HG02759 (cell line): ENCODE measurements around the gene KCNA10.

Source experiments
- ATAC-seq: cut with Tn5 transposase; IDR thresholded peaks from one replicate; pipeline ENCODE4 v1.9.1; 2021; ENCODE audit warnings: mild to moderate bottlenecking, moderate library complexity; ENCODE audit not compliant: unreplicated experiment

The KCNA10 gene

DNA sequence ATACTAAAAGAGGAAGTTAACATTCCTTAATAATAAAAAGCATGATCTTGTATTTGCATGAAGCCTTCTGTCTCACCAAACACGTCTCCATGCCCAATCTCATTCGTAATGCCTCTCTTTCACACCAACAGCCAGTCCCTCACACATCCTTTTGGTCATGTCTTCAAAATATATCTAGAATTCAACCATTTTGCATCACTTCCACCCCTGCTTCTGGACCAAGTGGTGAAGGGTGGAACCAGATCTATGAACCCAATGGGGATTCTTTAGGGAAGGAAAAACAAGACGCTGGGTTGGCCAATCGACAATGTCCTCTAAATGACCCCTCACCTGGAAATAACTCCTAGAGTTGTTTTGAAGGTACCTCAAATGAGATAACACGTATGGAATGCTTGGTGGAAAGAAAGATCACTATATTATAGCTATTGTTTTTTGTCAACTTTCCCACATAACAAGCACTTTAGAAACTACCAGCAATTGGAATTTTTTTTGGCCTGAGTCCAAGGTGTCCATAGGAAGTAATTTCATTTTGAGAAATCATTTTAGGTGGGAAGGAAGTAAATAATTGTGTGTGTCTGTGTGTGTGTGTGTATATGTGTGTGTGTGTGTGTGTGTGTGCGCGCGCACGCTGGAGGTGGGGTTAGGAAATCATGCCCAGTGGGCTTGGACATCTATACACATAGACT lies at the start of gene KCNA10:
TSS of gene KCNA10 (minus strand) at position 51 of the 686 bp plus-strand sequence. CDS start 388 bp downstream, outside the sequence.
- ATAC-seq = no peak

DNA sequence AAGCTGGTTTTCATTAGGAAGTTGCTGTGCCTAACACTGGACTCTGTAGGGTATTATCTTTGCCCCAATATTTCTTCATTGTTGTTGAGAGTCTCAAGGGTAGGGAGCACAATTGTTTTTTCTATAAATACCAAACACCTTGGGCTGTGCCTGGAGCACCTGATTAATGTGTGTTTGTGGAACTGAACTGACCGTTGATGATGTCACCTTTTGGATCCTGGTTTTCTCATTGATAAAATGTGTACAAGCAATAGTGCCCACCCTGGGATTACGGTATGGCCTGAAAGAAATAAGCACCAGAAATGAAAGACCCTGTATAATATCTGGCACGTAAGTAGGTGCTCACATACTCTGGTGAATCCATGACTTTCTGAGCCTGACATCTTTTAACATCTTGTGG lies 47.9 kb upstream of the KCNA10 start:
- no peak for ATAC-seq

DNA sequence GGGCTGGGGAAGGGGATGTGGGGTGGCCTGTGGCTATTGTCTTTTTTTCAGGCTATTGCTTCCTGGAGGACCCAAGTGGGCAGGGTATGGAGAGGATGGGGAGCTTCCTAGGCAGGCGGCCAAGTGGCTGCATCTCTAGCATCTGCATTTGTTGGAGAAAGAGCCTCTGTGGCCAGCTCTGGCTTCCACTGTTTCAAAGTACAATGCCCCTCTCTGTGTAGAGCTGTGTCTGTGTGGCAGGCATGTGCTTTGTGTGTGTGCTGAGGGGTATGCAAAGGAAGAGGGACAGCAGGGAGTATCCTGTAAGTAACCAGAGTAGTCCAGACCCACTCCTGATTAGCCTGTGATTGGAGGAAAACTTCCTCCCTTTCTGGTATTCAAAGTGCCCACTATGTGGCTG lies 46.6 kb upstream of the KCNA10 start:
- ATAC-seq = no peak

- ATAC-seq = no peak
These were observed 44.1 kb upstream of the KCNA10 start for GRCh38 chr1:110563089-110563488.

DNA sequence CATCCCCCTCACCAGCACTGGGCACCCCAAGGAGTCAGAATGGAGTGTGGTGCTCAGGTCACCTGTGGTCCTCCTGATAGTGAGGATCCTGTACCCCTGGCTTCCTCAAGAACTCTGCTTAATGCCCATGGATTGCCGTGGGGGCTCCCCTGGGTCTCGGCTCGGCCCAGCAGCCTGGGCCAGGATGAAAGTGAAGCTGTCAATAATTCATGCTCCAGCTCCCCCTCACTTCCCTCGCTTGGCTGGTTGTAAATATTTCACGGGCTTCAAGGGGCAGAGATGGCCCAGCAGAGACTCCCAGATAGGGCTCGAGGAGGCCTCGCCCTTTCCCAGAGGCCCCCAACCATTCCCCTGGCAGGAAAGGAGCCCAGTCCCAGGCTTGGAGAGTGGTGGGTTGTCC lies 42.6 kb upstream of the KCNA10 start:
- no peak for ATAC-seq

DNA sequence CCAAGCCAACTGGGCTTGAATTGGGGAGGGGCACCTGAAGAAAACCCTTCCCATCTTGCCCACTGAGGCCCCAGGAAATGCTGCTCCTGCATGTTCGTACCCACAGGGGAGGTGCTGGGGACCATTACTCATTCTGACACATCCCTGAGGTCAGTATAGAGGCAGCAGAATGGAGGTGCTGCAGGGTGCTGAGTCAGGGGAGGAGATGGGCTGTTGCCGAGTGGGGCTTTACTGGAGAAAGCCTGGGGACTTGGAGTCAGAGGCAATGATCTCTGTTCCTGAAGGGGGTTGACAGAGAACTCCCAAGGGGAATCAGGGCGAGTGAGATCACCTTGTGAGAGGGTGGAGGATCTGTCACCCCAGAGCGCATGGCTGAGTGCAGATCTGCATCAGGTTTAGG lies 40.2 kb upstream of the KCNA10 start:
- no peak for ATAC-seq

DNA sequence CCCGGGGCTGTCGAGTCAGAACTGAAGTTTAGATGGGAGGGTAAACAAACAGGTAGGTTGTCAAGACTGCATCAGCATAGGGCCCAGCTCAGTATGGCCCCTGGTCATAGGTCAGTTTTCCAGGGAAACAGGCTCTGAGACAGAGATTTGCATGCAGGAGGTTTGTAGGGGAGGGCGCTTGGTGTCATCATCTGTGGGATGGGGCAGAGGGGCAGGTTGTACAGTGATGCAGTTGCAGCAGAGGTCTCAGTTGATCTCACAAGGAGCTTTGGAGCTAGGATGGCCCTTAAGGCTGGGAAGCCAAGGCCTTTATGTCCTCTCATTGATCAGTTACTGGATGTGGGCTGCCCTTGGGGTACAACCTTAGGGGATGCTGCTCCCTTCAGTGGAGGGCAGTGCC lies 38.5 kb upstream of the KCNA10 start:
- no peak for ATAC-seq

- no peak for ATAC-seq
These were observed 37.5 kb upstream of the KCNA10 start for GRCh38 chr1:110556471-110556807.

DNA sequence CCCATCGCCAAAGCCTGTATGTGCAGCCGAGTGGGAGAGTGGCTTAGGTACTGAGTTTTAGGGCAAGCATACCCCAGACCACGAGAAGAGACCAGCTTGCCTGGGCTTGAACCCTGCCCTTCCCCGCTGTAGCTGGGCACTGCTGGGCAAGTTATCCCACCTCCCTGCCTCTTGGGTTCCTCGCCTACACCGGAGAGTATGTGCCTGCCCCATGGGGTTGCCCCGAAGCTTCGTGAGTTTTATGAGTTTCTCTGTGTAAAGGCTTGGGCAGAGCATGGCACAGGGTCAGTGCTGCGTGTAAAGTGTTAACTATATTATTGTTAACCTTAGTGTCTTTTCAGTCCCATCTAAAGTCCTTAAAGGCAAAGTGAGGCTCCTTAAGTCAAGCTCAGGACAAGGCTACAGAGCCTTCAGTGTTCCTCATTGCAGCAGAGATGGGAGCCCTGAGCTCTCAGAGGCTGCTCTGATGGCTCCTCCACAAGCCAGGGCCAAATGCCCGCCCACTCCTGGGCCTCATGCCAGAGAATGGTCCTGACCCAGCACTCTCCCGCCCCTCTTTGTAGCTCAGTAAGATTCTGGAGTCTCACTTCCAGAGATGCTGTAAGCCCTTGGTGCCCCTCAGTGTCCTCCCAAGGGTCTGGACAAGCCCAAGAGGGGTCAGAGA lies 37.0 kb upstream of the KCNA10 start:
- no peak for ATAC-seq

DNA sequence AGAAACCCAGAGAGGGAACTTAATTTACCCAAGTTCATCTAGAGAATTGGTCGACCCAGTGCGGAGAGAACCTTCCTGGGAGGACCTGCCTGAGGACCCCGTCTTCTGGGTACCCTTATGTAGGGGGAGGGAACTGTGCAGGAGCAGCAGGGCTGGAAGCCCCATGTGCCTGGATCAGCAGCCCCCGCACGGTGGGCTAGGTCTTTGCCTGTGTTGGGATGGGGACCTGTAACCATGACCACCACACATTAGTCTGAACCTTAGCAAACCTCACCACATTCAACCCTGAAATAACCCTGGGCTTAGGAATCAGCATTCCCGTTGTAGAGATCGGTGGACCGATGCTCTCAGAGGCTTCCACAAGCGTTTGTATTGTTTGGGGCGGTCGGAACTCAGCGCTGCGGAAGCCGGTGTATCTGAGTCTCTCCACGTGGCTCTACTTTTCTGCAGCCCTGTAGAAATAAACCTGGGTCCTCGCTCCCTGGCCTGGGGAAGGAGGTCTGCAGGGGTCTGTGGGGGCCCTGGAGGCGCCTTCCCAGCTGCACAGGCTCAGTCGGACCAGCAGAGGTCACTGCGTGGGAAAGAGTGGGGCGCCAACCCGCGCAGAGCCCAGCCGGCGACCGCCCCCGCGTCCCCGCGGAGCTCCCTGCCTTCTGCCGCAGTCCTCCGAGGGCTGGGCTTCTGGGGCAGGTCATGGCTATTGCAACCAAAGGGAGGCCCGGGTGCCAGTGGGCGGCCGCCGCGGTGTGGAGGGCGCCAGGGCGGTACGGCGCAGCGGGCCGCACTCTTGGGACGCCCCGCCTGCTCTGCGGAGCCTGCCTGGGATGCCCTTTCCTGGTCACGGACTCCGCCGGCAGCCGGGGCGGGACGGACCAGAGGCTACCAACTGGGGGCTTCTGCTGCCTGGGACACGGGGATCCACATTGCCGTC lies 36.2 kb upstream of the KCNA10 start:
- no peak for ATAC-seq

DNA sequence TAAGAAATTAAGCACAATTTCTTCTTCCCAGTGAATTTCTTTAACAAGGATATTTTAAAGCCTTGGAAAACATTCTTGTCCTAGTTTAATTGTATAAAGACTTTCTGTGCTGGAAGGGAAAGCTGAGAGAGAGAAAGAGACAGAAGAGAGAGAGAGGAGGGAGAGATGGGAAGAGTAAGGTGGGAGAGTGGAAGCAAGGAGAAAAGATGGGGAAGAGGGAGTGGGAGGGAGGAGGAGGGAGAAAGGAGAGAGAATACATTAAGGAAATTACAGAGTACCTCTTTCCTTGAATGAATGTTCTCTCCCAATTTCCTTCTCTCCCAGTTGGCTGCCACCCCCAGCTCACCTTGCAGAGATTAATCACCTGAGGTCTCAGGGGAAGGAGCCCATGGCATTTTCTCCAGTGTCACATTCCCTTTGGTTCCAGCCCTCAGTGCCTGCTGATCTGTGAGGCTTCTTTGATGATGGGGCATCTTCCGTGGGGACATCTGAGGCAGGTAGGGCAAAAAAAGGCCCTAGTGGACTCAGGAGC lies 32.4 kb upstream of the KCNA10 start:
- ATAC-seq = no peak

GRCh38 chr1:110549831-110550230 lies 30.9 kb upstream of the KCNA10 start:
- no peak for ATAC-seq

DNA sequence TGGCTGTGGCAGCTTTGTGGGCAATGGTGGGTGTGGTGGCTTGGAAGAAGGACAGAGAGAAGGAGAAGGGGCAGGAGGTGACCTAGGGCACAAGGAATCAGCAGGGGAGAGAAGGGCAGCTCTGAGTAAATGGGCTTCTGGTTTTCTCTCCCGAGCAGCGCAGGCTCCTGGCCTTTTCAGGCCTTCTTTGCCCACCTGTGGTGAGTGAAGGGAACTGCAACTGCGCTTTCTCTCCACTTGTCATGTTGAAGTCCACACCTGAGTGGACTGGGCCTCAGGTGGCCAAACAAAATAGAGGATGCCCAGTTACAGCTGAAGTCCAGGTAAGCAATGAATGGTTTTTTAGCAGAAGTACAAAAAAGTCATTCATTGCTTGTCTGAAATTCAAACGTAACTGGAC lies 29.4 kb upstream of the KCNA10 start:
- ATAC-seq = no peak

DNA sequence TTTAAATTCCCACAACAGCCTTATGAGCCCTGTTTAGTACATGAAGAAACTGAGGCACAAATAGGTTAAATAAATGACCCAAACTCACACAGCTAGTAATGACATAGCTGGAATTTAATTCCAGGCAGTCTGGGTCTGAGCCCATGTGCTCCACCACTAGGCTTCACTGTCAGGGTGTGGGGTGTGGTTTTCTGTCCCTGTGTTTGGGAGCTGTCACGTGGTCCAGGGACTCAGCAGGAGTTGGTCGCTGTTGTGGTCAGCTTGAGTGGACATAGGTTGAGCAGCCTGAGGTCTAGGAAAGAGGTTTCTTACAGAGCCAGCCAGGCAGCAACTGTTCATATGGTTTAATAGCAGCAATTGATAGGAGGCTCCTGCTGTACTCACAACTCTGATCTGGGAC lies 28.0 kb upstream of the KCNA10 start:
- ATAC-seq = no peak

GRCh38 chr1:110545492-110545891 lies 26.5 kb upstream of the KCNA10 start:
- ATAC-seq = no peak

- no peak for ATAC-seq
These were observed 25.8 kb upstream of the KCNA10 start for GRCh38 chr1:110544753-110545152.

DNA sequence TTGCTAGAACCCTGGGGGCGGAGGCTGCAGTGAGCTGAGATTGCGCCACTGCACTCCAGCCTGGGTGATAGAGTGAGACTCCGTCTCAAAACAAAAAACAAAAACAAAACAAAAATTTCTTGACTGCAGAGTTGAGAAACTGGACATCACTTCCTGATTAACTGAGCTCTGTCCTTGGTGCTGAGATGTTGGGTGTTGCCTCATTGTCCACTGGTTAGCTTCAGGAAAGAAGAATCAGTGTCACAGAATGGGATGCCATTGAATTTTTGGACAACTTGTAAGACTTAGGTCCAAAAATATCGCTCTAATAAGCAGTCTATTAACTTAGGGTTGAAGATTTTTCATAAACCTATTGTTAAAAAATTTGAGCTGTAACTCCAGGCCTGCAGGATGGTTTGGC lies 23.8 kb upstream of the KCNA10 start:
- ATAC-seq = no peak

- no peak for ATAC-seq
These were observed 23.0 kb upstream of the KCNA10 start for GRCh38 chr1:110541906-110542395.

DNA sequence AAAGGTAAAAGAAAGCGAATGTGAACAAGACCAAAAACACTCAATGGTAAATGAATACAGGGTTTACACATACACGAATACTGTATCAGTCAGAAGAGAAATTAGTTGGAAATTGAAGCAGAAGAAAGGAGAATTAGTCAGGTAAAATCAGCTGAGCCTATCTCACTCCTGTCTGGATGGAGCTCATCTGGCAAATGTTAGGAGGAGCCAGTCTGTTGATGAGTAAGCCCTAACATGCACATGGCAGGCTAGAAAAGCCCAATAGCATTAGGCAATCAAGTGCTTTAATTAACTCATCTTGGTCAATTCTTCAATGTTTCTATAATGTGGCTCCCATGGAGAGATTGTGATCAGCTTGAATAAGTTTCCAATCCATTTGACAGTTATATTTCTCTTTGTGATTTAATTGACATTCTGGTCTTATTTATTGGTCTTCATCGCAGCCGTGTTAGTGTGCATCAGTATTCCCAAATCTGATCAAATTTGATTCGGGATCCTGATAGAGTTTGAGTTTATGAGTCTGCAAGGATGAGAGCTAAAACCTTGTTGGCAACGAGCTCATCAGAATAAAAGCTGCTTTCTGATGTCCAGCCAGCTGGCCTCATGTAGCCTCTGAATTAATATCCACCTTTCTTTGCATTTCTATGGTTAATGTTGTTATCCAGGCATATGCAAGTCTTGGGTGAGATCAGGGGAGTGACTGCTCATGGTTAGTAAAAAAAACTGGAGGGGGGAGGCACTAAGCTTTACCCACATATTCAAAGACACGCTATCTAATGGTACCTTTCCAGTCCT lies 22.1 kb upstream of the KCNA10 start:
- no peak for ATAC-seq

- ATAC-seq = no peak
These were observed 19.9 kb upstream of the KCNA10 start for GRCh38 chr1:110538921-110539320.

- no peak for ATAC-seq
These were observed 19.1 kb upstream of the KCNA10 start for GRCh38 chr1:110538075-110538474.
